Left ventricle myocardium inferior (tissue), 1 donor: ENCODE results near the gene SGCD. TPM values are rescaled to one million over a fixed set of nuclear protein-coding genes. Genes with fewer than 3 reads are reported as not detected.

ENCODE experiments used
- DNase-seq: peaks from one replicate; pipeline ENCODE4 v3.0.0-alpha.2; 2020
- H3K27ac ChIP-seq: fragments of 200-600 bp; replicated peaks from 2 replicates; pipeline ENCODE4 v1.8.0; 2021
- H3K27me3 ChIP-seq: fragments of 200-600 bp; 2 replicates; pipeline ENCODE4 v1.8.0; 2021; ENCODE audit warnings: low read depth
- H3K36me3 ChIP-seq: fragments of 200-600 bp; 2 replicates; pipeline ENCODE4 v1.8.0; 2021
- H3K4me1 ChIP-seq: fragments of 200-600 bp; 2 replicates; pipeline ENCODE4 v1.8.0; 2021
- H3K4me3 ChIP-seq: fragments of 200-600 bp; 2 replicates; pipeline ENCODE4 v1.8.0; 2021; ENCODE audit warnings: mild to moderate bottlenecking, moderate library complexity
- H3K9me3 ChIP-seq: fragments of 200-600 bp; replicated peaks from 2 replicates; pipeline ENCODE4 v1.8.0; 2021
- CTCF ChIP-seq: fragments of 200-600 bp; IDR thresholded peaks from 2 replicates; pipeline ENCODE4 v1.8.0; 2021; ENCODE audit warnings: antibody characterized with exemption, mild to moderate bottlenecking, borderline replicate concordance
- intact Hi-C: fragments of 100-400 bp; cut with micrococcal nuclease; formaldehyde crosslinking; loops from one replicate; pipeline ENCODE4 v1.11.0; 2022
- total RNA-seq: library from RNA; stranded (reverse); fragmentation: NEBNext Ultra II Directional; extraction: Animal tissue kit (Norgen Biotek cat#: 25700); gene quantifications from one replicate; pipeline ENCODE4 v1.2.1, GENCODE V29; 2021
- donor health status: DM: no; HTN: yes; CAD: no; lungs with severe emphysema.

SGCD gene
- total RNA-seq, 1 donor from 2014 or later: 98.7 TPM

GRCh38 chr5:156684216-156684615 lies 357.3 kb downstream of the SGCD start:
- H3K27ac ChIP-seq: no peak overlapping the region

GRCh38 chr5:156685481-156685880 lies 358.5 kb downstream of the SGCD start:
- no peak for TF ChIP-seq CTCF
- Histone ChIP-seq H3K27me3 (no peaks in the 10 kb centered on the region), H3K4me3 (no peak overlapping the region), H3K9me3 (no peaks in the 10 kb centered on the region), H3K4me1 (peaks cover 70% of the 10 kb centered on the region), H3K36me3 (no peaks in the 10 kb centered on the region), H3K27ac (peak overlapping the region; percentile 77)
- intact Hi-C loops: no loop called here
- DNase-seq: no peak

More at GRCh38 chr5:156684216-156684615, 357.3 kb downstream of the SGCD start:
- no peak for TF ChIP-seq CTCF
- H3K4me1 ChIP-seq: peaks cover 70% of the 10 kb centered on the region
- H3K4me3 ChIP-seq: no peak overlapping the region
- intact Hi-C loops: no loop called here
- no peaks in the 10 kb centered on the region for H3K36me3 ChIP-seq
- H3K27me3 ChIP-seq: no peaks in the 10 kb centered on the region
- DNase-seq: no peak
- no peaks in the 10 kb centered on the region for H3K9me3 ChIP-seq

GRCh38 chr5:156686380-156686779 lies 359.4 kb downstream of the SGCD start:
- Histone ChIP-seq H3K36me3 (no peaks in the 10 kb centered on the region), H3K4me1 (peaks cover 63% of the 10 kb centered on the region), H3K9me3 (no peaks in the 10 kb centered on the region), H3K27ac (peak overlapping the region; percentile 77), H3K4me3 (no peak overlapping the region), H3K27me3 (no peaks in the 10 kb centered on the region)
- TF ChIP-seq CTCF: no peak
- intact Hi-C loops: no loop called here
- DNase-seq: no peak

- TF ChIP-seq CTCF: no peak
- H3K4me3 ChIP-seq: no peak overlapping the region
- no peak for DNase-seq
- H3K27me3 ChIP-seq: no peaks in the 10 kb centered on the region
- intact Hi-C loops: no loop called here
- peaks cover 59% of the 10 kb centered on the region for H3K4me1 ChIP-seq
- H3K9me3 ChIP-seq: no peaks in the 10 kb centered on the region
- H3K27ac ChIP-seq: peak overlapping the region; percentile 77
- H3K36me3 ChIP-seq: no peaks in the 10 kb centered on the region
These were observed 359.8 kb downstream of the SGCD start for GRCh38 chr5:156686796-156687195.

- intact Hi-C loops: no loop called here
These were observed 360.6 kb downstream of the SGCD start for GRCh38 chr5:156687514-156687913.

More at GRCh38 chr5:156687514-156687913, 360.6 kb downstream of the SGCD start:
- peak overlapping the region; percentile 77 for H3K27ac ChIP-seq
- H3K9me3 ChIP-seq: no peaks in the 10 kb centered on the region
- H3K4me1 ChIP-seq: peaks cover 59% of the 10 kb centered on the region
- no peak for TF ChIP-seq CTCF
- DNase-seq: no peak
- no peaks in the 10 kb centered on the region for H3K36me3 ChIP-seq
- H3K27me3 ChIP-seq: no peaks in the 10 kb centered on the region
- H3K4me3 ChIP-seq: no peak overlapping the region
